ENCODE results near the gene PLEKHA7.
"Not testable (repeated sequence)": the region's sequence is repeated elsewhere in the genome, so short reads cannot be mapped to it uniquely, and the experiment has no call there.

PLEKHA7 gene, protein sequence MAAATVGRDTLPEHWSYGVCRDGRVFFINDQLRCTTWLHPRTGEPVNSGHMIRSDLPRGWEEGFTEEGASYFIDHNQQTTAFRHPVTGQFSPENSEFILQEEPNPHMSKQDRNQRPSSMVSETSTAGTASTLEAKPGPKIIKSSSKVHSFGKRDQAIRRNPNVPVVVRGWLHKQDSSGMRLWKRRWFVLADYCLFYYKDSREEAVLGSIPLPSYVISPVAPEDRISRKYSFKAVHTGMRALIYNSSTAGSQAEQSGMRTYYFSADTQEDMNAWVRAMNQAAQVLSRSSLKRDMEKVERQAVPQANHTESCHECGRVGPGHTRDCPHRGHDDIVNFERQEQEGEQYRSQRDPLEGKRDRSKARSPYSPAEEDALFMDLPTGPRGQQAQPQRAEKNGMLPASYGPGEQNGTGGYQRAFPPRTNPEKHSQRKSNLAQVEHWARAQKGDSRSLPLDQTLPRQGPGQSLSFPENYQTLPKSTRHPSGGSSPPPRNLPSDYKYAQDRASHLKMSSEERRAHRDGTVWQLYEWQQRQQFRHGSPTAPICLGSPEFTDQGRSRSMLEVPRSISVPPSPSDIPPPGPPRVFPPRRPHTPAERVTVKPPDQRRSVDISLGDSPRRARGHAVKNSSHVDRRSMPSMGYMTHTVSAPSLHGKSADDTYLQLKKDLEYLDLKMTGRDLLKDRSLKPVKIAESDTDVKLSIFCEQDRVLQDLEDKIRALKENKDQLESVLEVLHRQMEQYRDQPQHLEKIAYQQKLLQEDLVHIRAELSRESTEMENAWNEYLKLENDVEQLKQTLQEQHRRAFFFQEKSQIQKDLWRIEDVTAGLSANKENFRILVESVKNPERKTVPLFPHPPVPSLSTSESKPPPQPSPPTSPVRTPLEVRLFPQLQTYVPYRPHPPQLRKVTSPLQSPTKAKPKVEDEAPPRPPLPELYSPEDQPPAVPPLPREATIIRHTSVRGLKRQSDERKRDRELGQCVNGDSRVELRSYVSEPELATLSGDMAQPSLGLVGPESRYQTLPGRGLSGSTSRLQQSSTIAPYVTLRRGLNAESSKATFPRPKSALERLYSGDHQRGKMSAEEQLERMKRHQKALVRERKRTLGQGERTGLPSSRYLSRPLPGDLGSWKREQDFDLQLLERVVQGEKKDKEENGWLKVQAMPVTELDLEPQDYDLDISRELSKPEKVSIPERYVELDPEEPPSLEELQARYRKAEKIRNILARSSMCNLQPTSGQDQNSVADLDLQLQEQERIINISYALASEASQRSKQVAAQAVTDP

DNA sequence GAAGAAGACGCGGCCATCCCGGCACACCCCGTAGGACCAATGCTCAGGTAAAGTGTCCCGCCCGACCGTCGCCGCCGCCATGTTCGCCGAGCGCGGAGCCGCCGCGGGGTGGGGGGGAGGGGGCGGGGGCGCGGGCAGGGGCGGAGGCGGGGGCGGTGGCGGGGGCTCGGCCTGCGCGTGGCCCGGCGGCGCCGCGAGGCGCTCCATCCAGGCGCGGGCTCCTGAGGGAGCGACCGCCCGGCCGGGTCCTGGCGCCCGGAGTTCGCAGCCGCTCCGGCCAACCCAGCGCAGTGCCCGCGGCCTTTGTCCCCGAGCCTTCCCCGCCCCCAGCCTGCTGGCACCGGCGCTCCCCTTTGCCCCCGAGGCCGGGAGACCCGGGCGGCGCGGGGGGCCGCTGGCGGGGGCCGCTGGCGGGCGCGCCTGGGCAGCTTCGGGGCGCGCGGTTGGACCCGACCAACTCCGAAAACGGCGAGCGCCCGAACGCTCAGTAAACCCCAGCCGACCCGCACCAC, at the start of gene PLEKHA7:
Gene PLEKHA7, minus strand, starts transcription at position 94 of the 512 bp plus-strand sequence. Its CDS starts 13 bp downstream, at position 81.
- TF ChIP-seq, protein P1, sequence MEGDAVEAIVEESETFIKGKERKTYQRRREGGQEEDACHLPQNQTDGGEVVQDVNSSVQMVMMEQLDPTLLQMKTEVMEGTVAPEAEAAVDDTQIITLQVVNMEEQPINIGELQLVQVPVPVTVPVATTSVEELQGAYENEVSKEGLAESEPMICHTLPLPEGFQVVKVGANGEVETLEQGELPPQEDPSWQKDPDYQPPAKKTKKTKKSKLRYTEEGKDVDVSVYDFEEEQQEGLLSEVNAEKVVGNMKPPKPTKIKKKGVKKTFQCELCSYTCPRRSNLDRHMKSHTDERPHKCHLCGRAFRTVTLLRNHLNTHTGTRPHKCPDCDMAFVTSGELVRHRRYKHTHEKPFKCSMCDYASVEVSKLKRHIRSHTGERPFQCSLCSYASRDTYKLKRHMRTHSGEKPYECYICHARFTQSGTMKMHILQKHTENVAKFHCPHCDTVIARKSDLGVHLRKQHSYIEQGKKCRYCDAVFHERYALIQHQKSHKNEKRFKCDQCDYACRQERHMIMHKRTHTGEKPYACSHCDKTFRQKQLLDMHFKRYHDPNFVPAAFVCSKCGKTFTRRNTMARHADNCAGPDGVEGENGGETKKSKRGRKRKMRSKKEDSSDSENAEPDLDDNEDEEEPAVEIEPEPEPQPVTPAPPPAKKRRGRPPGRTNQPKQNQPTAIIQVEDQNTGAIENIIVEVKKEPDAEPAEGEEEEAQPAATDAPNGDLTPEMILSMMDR (IDR thresholded peaks at IDR 0.05; ENCODE audit: low read depth, low read length): no peak
- DNase-seq (ENCODE audit: extremely low read depth, low read depth): no peak

DNA sequence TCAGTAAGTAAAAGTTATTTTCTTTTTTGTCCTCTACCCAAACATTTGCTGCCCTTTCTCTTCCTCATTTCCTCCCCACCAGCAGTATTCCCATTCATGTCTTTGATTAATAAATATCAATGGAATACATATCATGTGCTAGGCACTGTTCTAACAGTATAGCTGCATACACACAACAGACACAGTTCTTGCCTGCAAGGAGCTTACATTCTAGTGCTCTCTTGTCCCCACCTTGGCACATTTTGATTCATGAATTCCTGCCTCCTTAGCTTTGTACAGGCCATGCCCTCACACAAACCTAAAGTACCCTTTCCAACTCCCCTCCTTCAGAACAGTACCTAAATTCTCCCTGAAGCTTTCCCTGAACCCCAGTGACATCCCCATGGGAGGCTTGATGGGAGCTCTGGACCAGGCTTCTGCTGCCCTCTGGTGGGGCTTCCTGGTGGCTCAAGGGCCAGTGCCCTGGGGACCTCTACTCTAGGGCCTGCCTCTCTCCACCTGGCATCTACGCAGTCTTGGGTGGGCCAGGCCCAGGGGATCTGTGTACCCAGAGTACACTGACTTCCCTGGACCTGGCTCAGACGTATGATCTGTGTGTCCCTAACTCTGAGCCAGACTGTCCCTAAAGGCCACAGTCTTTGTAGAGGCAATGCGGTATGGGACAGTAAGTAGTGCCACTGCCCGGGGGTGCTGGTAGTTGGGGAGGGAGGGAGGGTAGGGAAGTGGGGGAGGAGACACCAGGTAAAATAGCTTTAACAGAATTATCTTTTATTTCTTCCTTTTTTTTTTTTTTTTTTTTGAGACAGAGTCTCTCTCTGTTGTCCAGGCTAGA, 49.2 kb upstream of the PLEKHA7 start:
- TF ChIP-seq, protein P1 (IDR thresholded peaks at IDR 0.05; ENCODE audit: low read depth, low read length): peak; percentile 71
- no peak for DNase-seq (ENCODE audit: extremely low read depth, low read depth)

DNA sequence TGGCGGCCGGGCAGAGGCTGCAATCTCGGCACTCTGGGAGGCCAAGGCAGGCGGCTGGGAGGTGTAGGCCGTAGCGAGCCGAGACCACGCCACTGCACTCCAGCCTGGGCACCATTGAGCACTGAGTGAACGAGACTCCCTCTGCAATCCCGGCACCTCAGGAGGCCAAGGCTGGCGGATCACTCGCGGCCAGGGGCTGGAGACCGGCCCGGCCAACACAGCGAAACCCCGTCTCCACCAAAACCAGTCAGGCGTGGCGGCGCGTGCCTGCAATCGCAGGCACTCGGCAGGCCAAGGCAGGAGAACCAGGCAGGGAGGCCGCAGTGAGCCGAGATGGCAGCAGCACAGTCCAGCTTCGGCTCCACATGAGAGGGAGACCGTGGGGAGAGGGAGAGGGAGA, 36.9 kb upstream of the PLEKHA7 start:
- not testable (repeated sequence) for DNase-seq (ENCODE audit: extremely low read depth, low read depth)

DNA sequence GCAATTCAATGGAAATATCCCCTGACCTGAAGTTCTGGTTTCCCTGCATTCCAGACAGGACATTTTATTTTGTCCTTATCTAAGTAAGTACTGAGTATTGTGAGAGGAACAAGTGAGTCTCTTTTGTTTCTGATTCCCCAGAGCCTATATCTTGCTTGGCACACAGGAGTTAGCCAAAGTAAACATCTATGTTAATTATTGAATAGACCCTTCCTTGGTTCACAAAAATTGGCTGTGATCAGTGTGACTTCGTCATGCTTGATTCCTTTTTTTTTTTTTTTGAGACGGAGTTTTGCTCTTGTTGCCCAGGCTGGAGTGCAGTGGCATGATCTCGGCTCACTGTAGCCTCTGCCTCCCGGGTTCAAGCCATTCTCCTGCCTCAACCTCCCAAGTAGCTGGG, 34.3 kb upstream of the PLEKHA7 start:
- DNase-seq (ENCODE audit: extremely low read depth, low read depth): not testable (repeated sequence)

DNA sequence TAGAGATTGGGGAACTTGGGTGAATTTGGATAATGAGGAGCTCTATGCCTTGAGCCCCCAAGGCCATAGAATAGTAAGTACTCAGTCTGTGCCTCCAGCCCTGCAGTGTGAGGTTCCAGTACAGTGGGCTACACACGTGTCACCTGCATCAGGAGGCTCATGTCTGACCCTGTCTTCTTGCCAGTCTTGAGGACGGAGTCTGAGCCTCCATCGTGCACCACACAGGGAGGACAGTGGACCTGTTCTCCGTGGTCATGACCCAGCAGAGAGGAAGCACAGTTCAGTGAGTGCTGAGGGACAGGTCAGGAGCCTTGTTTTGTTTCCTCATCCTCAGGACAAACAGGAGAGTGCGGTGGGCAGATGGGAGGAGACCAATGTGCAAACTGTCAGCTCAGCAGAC, 32.5 kb upstream of the PLEKHA7 start:
- TF ChIP-seq, protein P1 (IDR thresholded peaks at IDR 0.05; ENCODE audit: low read depth, low read length): no peak
- DNase-seq (ENCODE audit: extremely low read depth, low read depth): no peak

DNA sequence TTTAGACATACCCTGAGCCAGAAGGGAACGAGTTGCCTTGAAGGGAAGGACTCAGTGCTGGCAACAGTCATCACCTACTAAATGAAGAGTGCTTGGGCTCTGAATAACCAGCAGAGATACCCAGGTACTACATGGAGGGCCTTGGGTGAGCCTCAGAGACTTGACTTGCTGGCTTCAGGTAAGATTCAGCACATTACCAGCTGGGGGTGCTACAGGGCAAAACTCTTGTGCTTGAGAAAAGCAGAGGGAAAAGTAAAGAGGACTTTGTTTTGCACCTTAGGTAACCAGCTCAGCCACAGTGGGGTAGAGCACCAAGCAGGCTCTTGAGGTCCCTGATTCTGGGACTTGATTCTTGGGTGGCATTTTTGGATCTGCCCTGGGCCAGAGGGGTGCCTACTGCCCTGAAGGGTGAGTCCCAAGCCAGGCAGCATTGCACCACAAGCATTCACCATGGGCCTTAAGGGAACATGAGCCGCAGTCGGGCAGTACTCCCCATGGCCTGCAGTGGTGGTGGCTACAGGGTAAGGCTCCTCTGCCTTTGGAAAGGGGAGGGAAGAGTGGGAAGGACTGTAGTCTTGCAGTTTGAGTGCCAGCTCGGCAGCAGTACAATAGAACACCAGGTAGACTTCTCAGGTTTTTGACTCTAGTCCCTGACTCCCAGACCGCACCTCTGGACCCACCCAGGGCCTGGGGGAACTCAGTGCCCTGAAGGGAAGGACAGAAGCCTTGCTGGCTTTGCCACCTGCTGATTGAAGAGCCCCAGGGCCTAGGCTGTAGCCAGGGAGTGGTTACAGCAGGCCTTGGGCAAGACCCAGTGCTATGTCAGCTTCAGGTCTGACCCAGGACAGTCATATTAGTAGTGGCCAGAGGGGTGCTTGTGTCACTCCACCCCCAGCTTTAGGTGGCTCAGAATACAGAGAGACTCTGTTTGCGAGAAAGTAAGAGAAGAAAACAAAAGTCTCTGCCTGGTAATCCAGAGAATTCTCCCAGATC, 22.7 kb upstream of the PLEKHA7 start:
- TF ChIP-seq, protein P1 (IDR thresholded peaks at IDR 0.05; ENCODE audit: low read depth, low read length): no peak
- no peak for DNase-seq (ENCODE audit: extremely low read depth, low read depth)

DNA sequence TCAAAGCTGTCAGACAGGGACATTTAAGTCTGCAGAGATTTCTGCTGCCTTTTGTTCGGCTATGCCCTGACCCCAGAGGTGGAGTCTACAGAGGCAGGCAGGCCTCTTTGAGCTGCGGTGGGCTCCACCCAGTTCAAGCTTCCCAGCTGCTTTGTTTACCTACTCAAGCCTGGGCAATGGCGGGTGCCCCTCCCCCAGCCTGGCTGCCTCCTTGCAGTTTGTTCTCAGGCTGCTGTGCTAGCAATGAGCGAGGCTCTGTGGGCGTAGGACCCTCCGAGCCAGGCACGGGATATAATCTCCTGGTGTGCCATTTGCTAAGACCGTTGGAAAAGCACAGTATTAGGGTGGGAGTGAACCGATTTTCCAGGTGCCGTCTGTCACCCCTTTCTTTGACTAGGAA, 19.8 kb upstream of the PLEKHA7 start:
- not testable (repeated sequence) for DNase-seq (ENCODE audit: extremely low read depth, low read depth)
